SW 1271 (cell line): ENCODE data around the gene CLEC16A.

Experiments
- DNase-seq, 2 experiments: peaks; one replicate each; lab custom pipeline; 2025; lab: John Stamatoyannopoulos, UW

The CLEC16A gene

DNA sequence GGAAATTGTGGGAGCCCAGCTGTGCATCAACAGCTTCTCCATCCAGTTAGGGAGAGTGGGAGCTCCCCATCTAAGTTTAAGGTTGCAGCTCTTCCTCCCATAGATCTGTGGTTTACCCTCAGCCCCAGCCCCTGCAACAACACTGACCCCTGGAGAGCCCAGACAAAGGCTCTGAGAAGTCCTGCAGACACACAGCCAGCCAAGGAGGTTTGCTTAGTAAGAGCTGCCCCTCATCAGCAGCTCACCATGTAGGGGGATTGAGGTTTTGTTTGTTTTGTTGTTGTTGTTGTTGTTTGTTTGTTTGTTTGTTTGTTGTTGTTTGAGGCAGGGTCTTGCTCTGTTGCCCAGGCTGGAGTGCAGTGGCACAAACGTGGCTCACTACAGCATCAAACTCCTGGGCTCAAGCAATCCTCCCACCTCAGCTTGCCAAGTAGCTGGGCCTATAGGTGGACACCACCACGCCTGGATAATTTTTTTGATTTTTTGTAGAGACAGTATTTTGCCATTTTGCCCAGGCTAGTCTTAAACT is 138.6 kb downstream of the CLEC16A start:
- DNase-seq, result no peak

DNA sequence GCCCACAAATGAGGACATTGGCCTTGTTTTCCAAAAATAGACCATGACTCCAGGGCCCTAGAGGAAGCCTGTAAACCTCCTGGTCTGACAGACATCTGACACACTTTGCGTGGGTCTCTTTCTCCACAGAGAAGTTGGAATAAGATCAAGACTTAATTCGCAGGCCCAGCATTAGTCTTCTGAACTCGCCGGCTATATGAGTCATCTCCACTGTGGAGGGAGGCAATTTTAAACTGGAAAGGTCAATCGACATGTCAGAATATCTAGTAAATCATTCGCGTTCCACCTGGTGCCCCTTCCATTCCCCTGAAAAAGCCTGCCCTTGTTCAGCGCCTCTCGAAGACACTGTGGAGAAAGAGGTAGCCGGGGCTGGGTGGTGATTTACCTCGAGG is 140.1 kb downstream of the CLEC16A start:
- DNase-seq, result no peak

DNA sequence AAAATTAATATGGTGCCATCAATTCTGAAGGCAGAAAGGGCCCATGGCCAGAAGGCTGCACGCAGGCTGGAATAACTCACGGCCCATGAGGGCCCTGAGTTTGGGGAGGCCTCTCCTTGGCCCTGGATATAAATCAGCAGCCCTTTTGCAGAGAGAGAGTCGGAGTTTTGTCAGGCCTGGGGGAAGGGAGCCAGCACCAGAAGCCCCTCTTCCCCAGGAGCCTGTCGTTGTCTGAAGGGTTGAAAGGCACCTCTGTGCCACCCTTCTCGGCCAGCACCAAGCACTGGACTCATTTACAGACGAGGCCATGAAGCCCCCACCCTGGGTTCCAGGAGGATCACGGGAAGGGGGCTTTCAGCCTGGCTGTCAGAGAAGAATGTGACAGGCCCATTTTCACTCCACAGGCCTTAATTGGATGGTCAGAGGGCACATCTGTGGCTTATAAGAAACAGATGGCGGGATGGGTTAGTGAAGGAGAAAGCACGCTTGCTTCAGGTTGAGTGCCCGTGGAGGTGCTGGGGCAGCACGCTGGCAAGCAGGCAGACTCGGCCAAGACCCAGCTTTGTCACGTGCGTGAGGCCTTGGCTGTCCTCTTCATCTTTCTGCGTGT is 140.6 kb downstream of the CLEC16A start:
- no peak for DNase-seq

DNA sequence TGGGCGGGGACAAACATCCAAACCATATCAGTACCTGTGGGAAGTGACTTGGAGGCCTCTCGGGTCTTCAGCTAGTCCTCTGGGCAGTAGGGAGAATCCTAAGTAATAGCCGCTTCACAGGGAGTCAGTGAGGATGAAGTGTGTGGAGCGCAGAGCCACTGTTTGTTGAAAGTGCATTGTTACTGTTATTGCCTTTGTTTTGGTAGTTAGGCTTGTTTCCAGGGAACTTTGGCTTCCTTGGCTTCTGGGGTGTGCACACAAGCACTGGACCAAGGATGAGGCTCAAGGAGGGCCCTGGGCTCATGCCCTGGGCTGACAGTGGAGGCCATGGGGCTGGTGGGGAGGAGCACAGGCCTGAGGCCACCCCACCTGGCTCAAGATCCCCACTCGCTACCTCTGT is 141.6 kb downstream of the CLEC16A start:
- DNase-seq, result no peak

DNA sequence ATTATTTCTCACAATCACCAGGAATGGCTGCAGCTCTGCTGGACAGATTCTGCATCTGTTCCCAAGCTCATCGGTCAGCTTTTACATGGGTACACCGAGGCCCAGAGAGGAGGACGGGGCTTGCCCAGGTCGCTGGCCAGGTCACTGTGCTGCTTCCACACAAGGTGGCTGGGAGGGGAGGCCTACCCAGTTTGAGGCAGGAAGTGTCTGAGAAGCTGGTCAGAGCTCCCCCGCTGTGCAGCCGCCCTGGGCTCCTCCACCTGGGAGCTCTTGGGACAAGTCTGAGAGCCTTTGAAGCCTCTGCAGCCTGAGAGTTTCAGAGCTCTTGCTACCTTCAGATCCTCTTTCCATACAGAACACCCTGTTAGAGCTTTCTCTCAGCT is 143.3 kb downstream of the CLEC16A start:
- DNase-seq, result no peak

DNA sequence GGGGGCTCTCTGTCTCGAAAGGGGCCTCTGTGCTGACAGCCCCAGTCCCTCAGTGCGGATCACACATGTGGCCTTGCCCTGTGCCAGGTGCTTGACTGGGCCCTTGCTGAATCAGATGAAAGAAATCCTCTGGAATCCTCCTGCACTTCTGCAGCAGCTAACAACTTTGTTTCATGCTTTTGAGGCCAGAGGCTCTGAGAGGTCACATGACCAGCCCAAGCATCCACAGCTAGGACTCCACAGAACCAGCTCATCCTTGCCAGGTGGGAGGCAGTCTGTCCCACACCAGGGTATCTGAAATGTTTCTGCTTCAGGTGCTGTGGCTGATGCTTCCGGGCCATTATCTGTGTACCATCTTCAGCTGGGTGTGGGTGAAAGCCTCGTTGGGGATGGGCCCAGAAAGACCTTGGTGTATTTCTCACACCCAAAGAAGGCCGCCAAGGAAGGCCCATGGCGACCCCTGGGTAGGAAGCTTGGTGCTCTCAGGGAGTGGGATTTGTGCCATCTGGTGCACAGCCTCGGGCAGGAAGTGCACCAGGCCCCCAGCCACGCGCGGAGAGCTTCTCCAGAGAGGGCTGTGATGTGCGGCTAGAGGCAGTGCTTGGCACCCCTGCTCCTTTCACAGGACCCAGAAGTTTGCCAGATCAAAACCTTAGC is 143.8 kb downstream of the CLEC16A start:
- DNase-seq, result no peak

DNA sequence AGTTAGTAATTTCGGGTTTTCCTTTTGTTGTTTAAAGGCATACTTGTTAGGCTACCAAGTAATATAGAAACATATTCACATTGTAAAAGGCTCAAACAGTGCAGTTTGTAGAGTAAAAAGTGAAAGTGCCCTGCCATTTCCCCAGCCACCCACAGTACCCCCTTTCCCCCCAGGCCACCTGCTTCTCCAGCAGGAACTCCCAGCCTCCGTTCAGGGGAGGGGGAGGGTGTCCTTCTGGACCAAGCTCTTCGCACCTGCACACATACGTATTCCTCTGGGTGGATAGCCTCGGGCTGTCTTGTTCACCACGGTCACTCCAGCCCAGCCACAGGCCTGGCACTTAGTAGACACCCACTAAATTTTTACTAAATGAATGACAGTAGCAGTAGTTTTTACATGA is 144.5 kb downstream of the CLEC16A start:
- no peak for DNase-seq

DNA sequence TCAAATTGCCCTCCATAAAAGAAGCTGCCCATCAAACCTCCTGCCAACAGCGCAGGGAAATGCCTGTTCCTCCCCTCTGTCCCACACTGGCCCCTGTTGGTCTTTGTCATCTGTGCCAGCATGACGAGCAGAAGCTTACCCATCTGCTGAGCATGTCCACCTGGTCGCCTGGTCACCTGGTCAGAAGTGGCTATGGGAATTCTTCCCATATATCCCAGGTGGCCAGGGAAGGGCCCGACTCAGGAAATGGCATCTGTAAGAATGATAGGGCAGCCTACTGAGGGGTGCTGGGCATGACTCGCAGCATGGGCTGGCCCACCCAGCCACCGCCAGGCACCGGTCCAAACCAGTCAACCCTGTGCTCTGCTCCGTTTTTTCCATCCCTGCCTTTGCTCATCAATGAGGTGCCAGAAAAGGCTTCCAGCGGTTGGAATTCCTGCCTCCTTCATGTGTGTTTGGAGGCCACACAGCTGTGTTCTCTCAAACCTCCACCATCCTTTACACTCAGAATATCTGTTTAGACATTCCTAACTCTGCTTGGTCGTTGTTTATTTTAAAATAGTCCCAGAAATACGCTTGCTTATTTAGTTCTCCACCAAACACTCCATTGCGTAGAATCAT is 145.2 kb downstream of the CLEC16A start:
- DNase-seq, result no peak

DNA sequence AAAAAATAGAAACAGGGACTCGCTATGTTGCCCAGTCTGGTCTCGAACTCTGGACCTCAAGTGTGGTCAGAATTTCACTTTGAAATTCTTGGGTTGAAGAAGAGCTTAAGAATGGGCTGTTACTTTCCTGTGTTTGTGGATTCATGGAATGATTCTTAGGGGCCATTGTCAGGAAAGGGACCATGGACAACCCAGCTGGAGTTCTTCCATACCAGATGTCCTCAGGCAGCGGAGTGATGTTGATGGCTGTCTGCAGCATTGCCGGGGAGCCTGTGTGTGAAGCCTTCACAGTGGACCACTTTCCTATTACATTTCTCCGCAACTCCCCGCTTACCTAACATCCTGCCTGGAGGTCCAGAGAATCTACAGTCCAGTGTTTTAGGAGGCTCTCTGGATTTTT is 145.9 kb downstream of the CLEC16A start:
- no peak for DNase-seq

DNA sequence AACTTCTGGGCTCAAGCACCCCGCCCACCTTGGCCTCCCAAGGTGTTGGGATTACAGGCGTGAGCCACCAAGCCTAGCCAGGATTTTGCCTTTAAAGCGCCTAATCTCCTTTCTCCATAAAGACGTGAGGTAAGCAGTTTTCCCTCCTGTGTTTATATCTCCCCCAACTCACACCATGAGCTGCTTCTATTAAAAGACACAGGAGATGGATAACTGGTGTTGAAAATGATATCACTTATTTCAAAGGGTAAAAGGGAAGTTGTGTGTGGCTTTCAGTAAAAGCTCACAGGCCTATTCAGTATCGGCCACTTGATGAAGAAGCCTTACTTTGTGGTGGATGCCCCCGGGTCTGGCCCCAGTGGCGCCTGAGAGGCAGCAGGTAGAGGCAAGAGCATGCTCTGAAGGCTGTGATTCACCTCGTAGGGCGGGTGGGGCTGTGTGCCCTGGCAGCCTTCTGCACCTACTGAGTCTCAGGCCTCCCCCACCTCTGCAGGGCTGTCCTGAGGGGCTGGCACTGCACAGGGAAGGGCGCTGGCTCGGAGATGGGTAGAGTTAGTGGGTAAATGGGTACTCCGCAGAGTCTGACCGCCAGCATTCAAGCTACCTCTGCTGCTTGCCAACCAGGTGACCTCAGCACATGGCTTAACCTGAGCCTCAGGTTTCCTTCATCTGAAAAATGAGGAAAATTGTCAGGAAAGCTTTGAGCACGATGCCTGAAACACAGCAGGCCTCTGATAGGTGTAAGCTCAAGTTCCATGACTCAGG is 146.8 kb downstream of the CLEC16A start:
- DNase-seq, result no peak

DNA sequence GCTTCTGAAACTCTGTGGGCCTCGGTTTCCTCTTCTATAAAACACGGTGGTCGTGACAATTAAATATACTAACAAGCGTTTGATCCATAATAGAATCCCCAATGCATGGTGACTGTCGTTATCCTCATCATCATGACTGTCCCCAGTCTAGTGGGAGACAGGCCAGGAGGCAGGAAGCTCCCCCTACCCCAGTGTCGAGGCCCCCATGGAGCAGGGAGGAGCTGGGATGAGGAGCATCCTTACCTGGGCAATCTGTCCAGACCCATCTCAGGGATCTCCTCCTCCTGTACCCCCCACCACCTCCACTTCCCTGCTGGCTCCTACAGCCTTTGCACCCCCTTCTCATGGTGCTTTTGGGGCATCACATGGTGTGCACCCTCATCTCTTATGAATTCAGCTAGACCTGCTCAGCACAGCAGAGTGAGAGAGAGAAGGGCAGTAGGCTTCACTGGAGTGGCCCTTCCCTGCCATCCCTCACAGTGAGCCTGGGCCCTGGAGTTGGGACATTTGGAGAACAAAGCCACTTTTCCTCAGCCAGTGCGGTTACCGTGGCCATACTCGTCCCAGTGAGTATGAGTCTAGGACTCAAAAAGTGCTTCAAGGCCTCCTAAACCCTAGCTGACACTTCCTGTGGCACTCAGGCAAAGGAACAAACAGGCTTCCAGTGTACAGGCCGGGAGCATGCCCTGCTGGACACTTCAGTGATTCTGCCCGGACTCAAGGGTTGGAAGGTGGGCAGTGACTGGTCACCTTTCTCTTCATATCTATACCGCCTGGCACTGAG is 148.6 kb downstream of the CLEC16A start:
- DNase-seq, result no peak

DNA sequence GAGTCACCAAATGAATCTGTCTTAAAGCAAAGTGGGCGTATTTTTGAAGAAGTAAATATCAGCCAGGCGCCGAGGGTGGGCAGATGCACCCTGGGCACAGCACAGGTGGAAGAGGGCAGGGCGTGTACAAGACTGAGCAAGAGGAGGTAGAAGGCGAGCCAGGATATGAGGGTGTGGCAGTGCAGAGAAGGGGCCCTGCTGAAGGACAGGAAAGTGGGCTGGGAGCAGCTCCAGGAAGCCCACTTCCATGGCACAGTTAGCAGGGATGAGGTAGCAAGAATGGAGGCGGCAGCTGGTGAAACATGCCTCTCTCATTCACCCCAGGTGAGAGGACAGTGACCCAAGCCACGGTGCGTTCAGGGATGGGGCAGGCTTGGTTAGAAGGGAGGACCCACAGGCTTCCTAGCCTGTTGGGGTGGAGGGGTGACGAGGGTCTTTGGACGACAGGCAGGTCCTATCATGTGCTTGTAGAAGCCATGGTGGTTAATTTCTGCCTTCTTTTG is 149.3 kb downstream of the CLEC16A start:
- no peak for DNase-seq

DNA sequence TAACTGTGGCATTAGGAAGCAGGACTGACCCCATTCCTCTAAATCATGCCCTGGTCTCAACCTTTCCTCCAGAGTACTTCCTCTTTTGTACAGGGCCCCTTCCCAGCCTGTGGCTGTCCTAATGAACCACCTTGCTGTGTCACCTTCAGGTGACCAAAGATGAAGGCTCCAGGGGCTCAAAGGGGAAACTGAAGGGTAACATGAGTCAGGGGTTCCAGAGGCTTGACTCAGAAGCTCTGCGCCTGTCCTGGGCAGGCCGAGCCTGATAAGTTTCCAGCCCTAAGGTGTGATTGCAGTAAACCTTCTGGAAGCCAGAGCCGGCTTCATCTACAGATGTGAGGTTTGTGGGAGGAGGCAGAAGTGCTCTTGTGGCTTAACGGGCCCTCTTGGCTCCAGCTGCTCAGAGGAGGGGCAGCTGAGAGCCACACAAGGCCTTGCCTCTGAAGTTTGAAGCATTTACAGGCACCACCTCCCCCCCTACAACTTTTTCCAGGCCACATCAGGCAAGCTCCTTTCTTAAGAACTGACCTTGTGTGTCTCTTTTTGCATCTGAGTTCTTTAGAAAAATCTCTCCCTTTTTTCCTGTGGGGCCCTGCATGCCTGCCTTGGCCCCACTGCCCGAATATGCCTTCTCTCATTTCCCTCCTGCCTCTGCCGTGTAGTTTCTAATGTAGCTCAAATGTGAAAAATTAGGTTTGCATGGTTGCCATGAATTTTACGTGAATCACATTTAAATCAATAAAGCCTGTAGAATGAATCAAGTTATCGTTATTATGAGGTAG is 149.9 kb downstream of the CLEC16A start:
- DNase-seq, result no peak

DNA sequence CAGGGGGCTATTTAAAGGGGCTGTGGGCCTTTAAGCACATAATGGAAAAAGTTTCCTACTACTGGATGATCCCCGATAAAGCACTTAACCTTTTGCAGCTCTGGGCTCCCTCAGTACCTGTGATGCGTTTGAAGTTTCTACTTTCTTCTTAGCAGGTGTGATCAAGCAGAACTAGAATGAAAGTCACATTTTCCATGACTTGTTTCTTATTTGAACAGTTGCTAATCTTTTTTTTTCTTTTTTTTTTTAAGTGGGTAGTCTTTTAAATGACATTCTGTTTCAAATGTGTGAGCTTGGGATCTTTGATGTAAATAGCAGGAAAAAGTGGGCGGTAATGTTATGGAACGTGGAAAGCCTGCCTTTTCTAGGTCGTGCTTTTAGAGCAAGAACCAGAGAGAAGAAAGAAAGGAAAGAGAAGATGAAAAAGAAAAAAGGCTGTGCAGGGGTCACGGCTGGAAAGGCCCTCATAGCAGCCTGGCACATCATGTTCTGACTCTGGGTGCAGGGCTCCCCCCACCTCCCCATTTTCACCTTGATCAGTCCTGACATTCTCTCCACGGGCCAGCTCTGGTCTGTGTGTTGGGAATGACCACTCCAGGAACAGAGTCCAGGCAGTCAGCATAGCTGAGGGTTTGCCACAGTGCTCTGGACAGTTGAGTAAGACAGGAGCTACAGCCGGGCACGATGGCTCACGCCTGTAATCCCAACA is 150.6 kb downstream of the CLEC16A start:
- no peak for DNase-seq

DNA sequence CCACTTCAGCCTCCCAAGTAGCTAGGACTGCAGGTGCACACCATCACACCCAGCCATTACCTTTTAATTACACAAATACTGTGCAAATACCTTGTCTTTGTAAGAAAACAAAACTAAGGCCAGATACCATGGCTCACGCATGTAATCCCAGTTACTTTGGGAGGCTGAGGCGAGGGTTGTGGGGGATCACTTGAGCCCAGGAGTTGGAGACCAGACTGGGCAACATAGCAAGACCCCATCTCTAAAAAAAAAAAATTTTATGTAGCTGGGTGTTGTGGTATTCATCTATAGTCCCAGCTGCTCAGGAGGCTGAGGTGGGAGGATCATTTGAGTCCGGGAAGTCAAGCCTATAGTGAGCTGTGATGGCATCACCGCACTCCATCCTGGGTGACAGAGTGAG is 151.6 kb downstream of the CLEC16A start:
- DNase-seq, result no peak

DNA sequence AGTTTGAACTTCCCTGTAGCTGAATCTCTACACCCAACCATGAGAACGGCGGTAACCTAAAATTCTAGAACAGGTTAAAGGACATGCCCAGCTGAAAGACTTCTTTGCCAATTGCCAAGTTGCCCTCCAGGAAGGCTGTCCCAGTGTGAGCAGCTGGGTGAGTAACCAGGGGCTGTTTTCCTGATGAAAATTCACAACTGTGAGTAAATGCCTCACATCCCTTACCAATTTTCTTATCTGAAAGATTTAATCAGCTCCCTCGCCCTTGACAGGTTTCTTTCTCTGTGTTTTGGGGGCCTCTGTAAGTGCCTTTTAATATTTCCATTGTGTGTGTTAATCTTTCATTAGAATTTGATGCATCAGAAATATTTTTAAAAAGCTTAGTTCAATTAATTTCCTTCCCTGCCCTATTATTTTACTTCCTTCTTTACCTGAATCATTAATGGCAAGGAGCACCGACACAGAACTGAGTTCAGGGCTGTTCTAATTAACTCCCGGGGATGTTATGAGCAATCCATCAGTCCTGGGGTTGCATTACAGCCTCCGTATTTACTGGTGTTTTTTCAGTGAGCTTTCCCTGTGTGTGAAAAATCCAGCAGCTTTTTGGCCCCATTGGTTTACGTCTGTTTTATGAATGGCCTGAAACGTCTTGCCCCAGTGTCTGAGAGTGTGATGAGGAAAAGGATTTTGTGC is 152.9 kb downstream of the CLEC16A start:
- no peak for DNase-seq

DNA sequence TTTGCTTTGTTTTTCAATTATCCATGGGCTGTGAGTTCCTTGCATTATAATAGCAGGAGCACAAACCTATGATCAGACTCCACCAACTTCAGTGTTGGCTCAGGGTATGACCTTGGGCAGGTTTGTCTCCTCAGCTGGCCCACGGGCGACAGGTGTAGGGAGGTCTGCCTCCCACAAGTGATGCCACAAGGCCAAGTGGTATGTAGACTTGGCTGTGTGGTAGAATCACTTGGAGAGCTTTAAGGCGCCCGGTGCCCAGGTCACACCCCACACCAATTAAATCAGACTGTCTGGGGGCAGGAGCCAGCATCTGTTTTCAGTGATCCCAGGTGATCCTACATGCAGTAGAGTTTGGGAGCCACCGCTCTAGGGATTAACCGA is 153.4 kb downstream of the CLEC16A start:
- DNase-seq, result no peak

DNA sequence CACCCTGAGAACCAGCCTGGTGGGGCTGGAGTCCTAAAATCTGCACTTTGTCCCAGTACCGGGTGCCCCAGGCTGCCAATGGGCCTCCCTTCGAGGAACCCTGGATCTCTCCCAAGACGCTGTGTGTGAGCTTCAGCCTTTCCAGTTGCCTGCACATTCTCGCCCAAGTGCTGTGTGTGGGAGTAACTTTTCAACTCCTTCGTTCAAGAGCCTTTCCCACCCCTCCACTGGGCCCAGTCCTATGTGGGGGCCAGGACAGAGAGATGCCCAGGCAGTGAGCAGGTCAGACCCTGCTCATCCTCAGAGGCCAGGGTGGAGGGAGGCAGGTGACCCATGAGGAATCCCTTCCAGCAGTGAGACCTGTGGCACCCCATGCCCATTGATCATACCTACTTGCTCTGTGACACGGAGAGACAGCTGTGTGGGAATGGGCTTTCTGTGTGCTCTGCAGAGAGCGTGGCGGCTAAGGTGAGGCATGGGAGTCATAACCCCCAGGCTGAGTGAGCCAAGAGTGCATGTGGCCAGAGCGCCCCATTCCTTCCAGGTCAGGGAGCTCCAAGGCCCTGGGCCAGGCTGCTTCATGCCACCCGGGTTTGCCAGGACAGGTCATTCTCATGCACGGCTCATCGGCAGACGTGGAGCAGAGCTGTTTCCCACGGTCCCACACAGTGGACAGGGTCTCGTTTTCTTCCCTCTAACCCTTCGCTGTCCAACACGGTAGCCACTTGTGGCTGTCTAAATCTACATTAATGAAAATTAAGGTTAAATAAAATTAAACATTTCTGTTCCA is 154.4 kb downstream of the CLEC16A start:
- DNase-seq, result no peak

DNA sequence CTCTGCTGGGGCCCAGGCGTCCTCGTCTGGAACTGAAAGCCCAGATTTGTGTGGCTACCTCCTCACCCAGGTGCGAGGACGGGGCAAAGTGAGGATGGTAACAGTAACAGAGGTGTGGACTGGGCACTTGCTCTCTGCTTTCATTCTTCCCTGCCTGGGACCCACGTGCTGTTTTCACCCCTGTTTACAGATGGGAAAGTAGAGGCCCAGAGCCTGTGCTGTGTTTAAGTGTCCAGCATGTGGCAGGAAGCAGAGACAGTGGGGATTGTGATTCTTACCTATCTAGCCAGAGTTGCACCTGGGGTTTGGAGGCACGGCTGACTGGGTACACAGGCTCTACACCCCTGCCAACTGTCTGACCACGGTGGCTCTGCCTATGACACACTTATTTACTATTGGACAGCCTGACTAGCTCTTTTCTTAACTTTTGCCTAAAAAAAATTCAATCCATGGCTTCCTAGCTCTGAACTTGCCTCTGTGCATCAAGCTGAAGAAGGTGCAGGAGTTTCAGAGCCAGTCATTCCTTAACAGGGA is 155.4 kb downstream of the CLEC16A start:
- no peak for DNase-seq
